Measurements from ENCODE around the gene EXD3. TPM values are rescaled to one million over a fixed set of nuclear protein-coding genes. Genes with fewer than 3 reads are reported as not detected.
A peak's percentile ranks its signal among the peaks of the same experiment; 100 is the strongest.
"Not testable (repeated sequence)": the region's sequence is repeated elsewhere in the genome, so short reads cannot be mapped to it uniquely, and the experiment has no call there.

The EXD3 gene
- total RNA-seq, 5 donors from 2014 or later (not counting 1 experiment from before 2014, with no cell fraction given) = 18.5 to 43.8 (median 38.0) TPM

DNA sequence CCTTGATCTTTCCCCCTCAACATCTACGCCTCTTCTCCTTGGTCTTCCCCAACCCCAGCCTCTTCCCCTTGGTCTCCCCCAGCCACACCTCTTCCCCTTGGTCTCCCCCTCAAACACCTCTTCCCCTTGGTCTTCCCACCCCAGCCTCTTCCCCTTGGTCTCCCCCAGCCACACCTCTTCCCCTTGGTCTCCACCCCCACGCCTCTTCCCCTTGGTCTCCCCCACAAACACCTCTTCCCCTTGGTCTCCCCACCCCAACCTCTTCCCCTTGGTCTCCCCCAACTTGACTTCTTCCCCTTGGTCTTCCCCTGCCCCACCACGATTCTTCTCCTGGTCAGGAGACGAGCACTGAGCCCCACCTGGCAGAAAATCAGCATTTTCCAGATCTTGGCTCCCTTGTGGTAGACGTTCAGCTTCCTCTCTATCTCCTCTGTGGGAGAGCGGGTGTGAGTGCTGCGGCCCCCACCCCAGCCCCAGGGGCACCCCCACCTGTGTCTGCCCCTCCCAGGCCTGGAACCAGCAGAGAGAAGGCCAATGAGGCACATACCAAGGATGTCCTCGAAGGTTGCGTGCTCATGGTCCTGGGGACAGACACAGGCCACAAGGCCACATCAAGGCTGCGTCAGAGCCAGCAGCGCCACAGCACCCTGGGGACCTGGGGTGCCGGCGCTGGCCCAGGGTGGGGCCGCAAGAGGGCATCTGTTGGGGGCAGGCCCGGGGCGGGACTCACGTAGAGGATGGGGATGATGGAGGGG is 29.2 kb upstream of the EXD3 start:
- POLR2A ChIA-PET = no interaction called here
- H3K4me3 Mint-ChIP-seq = peak overlapping the region in 1 of 3 donors; percentile 73
- Histone ChIP-seq H3K4me1 (ENCODE audit: control insufficient read depth in 1 of 2, extremely low read depth in 1 of 2, insufficient read depth in 2 of 2, low read length in 2 of 2) (peaks cover 29 to 77% of the 10 kb centered on the region in 2 experiments), H3K36me3 (ENCODE audit: control insufficient read depth in 2 of 2, extremely low read depth in 1 of 2, insufficient read depth in 1 of 2, low read length in 1 of 2) (peaks cover 8 to 16% of the 10 kb centered on the region in 2 donors), H3K9me3 (no peaks in the 10 kb centered on the region), H3K4me3 (ENCODE audit: control insufficient read depth in 1 of 2, extremely low read depth in 1 of 2, low read length in 1 of 2) (no peak overlapping the region), H3K27me3 (replicated peaks in 1 of 2; ENCODE audit: control insufficient read depth in 2 of 2, extremely low read depth in 1 of 2, insufficient read depth in 2 of 2, low read length in 1 of 2) (peaks cover 0 to 3% of the 10 kb centered on the region in 2 experiments), H3K27ac (ENCODE audit: low read length) (no peak overlapping the region)
- peak in 1 of 35 experiments; percentile 5 for DNase-seq
- peak overlapping the region in 1 of 2 donors; percentile 55 for H3K27ac Mint-ChIP-seq
- CTCF ChIA-PET = no interaction called here
- 69% methylated on average over 13 of the region's 17 CpGs for WGBS (ENCODE audit: insufficient coverage)
- no peaks in the 10 kb centered on the region for H3K27me3 Mint-ChIP-seq
- H3K9me3 Mint-ChIP-seq = no peaks in the 10 kb centered on the region
- no peak for ATAC-seq (replicated peaks in 1 of 4)
- H3K4me1 Mint-ChIP-seq = peaks cover 33 to 56% (median 38%) of the 10 kb centered on the region in 3 donors
- H3K36me3 Mint-ChIP-seq = no peaks in the 10 kb centered on the region

DNA sequence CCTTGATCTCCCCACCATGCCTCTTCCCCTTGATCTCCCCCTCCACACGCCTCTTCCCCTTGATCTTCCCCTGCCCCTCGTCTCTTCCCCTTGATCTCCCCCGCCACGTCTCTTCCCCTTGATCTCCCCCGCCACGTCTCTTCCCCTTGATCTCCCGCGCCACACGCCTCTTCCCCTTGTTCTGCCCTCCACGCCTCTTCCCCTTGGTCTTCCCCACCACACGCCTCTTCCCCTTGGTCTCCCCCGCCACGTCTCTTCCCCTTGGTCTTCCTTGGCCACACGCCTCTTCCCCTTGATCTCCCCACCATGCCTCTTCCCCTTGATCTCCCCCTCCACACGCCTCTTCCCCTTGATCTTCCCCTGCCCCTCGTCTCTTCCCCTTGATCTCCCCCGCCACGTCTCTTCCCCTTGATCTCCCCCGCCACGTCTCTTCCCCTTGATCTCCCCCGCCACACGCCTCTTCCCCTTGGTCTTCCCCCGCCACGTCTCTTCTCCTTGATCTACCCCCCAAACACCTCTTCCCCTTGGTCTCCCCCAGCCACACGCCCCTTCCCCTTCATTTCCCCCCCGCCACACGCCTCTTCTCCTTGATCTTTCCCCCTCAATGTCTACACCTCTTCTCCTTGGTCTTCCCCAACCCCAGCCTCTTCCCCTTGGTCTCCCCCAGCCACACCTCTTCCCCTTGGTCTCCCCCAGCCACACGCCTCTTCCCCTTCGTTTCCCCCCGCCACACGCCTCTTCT is 28.5 kb upstream of the EXD3 start:
- CTCF ChIA-PET = not testable (repeated sequence)

GRCh38 chr9:137450539-137451222 is 27.7 kb upstream of the EXD3 start:
- WGBS (ENCODE audit: insufficient coverage) = 0% methylated on average over 10 of the region's 24 CpGs
- Histone ChIP-seq H3K36me3 (ENCODE audit: control insufficient read depth in 2 of 2, extremely low read depth in 1 of 2, insufficient read depth in 1 of 2, low read length in 1 of 2) (peaks cover 5 to 12% of the 10 kb centered on the region in 2 donors), H3K4me1 (ENCODE audit: control insufficient read depth in 1 of 2, extremely low read depth in 1 of 2, insufficient read depth in 2 of 2, low read length in 2 of 2) (peaks cover 29 to 76% of the 10 kb centered on the region in 2 experiments), H3K27ac (ENCODE audit: low read length) (peak overlapping the region; percentile 54)
- H3K9me3 Mint-ChIP-seq; H3K27me3 ChIP-seq (replicated peaks in 1 of 2; ENCODE audit: control insufficient read depth in 2 of 2, extremely low read depth in 1 of 2, insufficient read depth in 2 of 2, low read length in 1 of 2); H3K27me3 Mint-ChIP-seq; POLR2A ChIA-PET; H3K27ac Mint-ChIP-seq; CTCF ChIA-PET; H3K36me3 Mint-ChIP-seq; H3K4me3 ChIP-seq (ENCODE audit: control insufficient read depth in 1 of 2, extremely low read depth in 1 of 2, low read length in 1 of 2); H3K9me3 ChIP-seq: not testable (repeated sequence)
- H3K4me1 Mint-ChIP-seq = peaks cover 25 to 57% (median 29%) of the 10 kb centered on the region in 3 donors
- ATAC-seq (replicated peaks in 1 of 4) = peak in 2 of 4 experiments; percentile 22 to 28
- H3K4me3 Mint-ChIP-seq = peak overlapping the region in 1 of 3 donors; percentile 73
- peak in 32 of 35 experiments; percentile 36 to 80 (median 59) for DNase-seq

More for the DNA sequence above, 28.5 kb upstream of the EXD3 start:
- Histone ChIP-seq H3K36me3 (ENCODE audit: control insufficient read depth in 2 of 2, extremely low read depth in 1 of 2, insufficient read depth in 1 of 2, low read length in 1 of 2) (peaks cover 5 to 16% of the 10 kb centered on the region in 2 donors), H3K4me1 (ENCODE audit: control insufficient read depth in 1 of 2, extremely low read depth in 1 of 2, insufficient read depth in 2 of 2, low read length in 2 of 2) (peaks cover 29 to 73% of the 10 kb centered on the region in 2 experiments)
- H3K27ac ChIP-seq (ENCODE audit: low read length); H3K27me3 Mint-ChIP-seq; POLR2A ChIA-PET; H3K9me3 Mint-ChIP-seq; H3K9me3 ChIP-seq; H3K4me3 ChIP-seq (ENCODE audit: control insufficient read depth in 1 of 2, extremely low read depth in 1 of 2, low read length in 1 of 2); H3K36me3 Mint-ChIP-seq; H3K27ac Mint-ChIP-seq; H3K27me3 ChIP-seq (replicated peaks in 1 of 2; ENCODE audit: control insufficient read depth in 2 of 2, extremely low read depth in 1 of 2, insufficient read depth in 2 of 2, low read length in 1 of 2): not testable (repeated sequence)
- WGBS (ENCODE audit: insufficient coverage) = 9% methylated on average over 9 of the region's 31 CpGs
- DNase-seq (peak in 1 of 35 experiments; percentile 50), ATAC-seq (replicated peaks in 1 of 4) (peak in 1 of 4 experiments; percentile 10)
- peaks cover 26 to 56% (median 34%) of the 10 kb centered on the region in 3 donors for H3K4me1 Mint-ChIP-seq
- H3K4me3 Mint-ChIP-seq = peak overlapping the region in 1 of 3 donors; percentile 73

DNA sequence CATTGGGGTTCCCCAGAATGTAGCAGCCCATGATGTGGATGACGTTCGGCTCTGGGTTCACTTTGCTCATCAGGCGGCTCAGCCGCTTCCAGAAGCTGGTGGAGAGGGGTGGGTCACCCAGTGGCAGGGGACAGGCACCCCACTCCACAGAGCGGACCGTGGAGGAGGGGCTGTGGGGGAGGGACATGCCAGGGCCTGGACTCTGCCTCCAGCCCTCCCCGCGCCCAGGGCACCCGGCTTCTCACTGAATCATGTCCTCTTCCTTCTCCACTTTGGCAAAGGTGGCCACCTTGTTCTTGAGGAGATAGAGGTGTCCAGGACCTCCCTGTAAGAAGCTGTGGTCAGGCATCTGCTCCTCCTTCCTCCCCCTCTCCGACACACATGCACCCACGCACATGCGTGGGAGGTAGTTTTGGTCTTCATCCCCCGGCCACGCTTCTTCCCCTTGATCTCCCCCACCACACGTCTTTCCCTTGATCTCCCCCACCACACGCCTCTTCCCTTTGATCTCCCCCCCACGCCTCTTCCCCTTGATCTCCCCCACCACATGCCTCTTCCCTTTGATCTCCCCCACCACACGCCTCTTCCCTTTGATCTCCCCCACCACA is 27.1 kb upstream of the EXD3 start:
- Histone ChIP-seq H3K4me3 (ENCODE audit: control insufficient read depth in 1 of 2, extremely low read depth in 1 of 2, low read length in 1 of 2) (no peak overlapping the region), H3K36me3 (ENCODE audit: control insufficient read depth in 2 of 2, extremely low read depth in 1 of 2, insufficient read depth in 1 of 2, low read length in 1 of 2) (peaks cover 5 to 10% of the 10 kb centered on the region in 2 donors), H3K9me3 (no peaks in the 10 kb centered on the region), H3K27me3 (replicated peaks in 1 of 2; ENCODE audit: control insufficient read depth in 2 of 2, extremely low read depth in 1 of 2, insufficient read depth in 2 of 2, low read length in 1 of 2) (peaks cover 0 to 11% of the 10 kb centered on the region in 2 experiments), H3K4me1 (ENCODE audit: control insufficient read depth in 1 of 2, extremely low read depth in 1 of 2, insufficient read depth in 2 of 2, low read length in 2 of 2) (peaks cover 25 to 76% of the 10 kb centered on the region in 2 experiments), H3K27ac (ENCODE audit: low read length) (peak overlapping the region; percentile 54)
- Mint-ChIP-seq H3K36me3 (no peaks in the 10 kb centered on the region), H3K4me3 (peak overlapping the region in 1 of 3 donors; percentile 73), H3K27me3 (no peaks in the 10 kb centered on the region), H3K9me3 (no peaks in the 10 kb centered on the region), H3K4me1 (peaks cover 30 to 57% (median 34%) of the 10 kb centered on the region in 3 donors), H3K27ac (peak overlapping the region; percentile 27 to 55)
- ATAC-seq (replicated peaks in 1 of 4) = peak in 2 of 4 experiments; percentile 7 to 28
- ChIA-PET CTCF (no interaction called here), POLR2A (no interaction called here)
- WGBS (ENCODE audit: insufficient coverage) = 29% methylated on average over 7 of the region's 18 CpGs
- peak in 29 of 35 experiments; percentile 35 to 79 (median 54) for DNase-seq

DNA sequence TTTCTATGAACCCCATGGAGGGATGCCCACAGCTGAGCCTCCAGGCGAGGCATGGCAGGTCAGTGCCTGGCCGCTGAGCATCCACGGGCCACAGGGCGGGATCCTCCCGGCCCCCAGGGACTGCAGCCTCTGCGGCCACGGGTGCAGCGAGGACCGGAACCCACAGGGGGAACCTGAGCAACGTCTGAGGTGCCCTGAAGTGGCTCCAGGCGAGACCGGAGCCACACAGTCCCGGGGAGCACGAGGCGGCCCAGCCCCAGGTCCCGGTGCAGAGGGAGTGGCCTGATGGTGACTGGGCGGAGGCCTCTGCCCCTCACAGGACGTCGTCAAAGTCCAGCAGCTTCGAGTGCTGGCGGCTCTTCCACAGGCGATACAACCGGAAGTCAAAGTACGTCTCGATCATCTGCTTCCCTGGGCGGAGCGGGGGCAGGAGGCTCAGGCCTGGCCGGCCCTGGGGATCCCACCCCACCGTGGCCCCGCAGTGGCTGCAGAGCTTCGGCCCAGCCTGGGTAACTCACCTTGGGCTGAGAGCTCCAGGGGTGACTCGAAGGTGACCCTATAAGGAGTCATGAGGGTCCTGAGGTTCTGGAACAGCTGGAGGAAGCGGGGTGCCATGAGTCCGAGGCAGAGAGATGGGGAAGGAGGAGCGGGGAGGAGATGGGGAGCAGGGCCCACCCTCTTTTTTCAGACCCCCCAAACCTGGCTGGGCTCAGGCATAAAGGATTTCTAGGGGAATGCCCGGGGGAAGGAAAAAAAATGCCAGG is 26.3 kb upstream of the EXD3 start:
- POLR2A ChIA-PET = no interaction called here
- DNase-seq (no peak), ATAC-seq (replicated peaks in 1 of 4) (peak in 1 of 4 experiments; percentile 29)
- Mint-ChIP-seq H3K4me1 (peaks cover 26 to 52% (median 39%) of the 10 kb centered on the region in 3 donors), H3K27ac (peak overlapping the region in 1 of 2 donors; percentile 48), H3K4me3 (peak overlapping the region in 1 of 3 donors; percentile 17), H3K27me3 (no peaks in the 10 kb centered on the region), H3K36me3 (no peaks in the 10 kb centered on the region), H3K9me3 (no peaks in the 10 kb centered on the region)
- Histone ChIP-seq H3K9me3 (no peaks in the 10 kb centered on the region), H3K36me3 (ENCODE audit: control insufficient read depth in 2 of 2, extremely low read depth in 1 of 2, insufficient read depth in 1 of 2, low read length in 1 of 2) (peaks cover 5 to 6% of the 10 kb centered on the region in 2 donors), H3K27ac (ENCODE audit: low read length) (no peak overlapping the region), H3K27me3 (replicated peaks in 1 of 2; ENCODE audit: control insufficient read depth in 2 of 2, extremely low read depth in 1 of 2, insufficient read depth in 2 of 2, low read length in 1 of 2) (peaks cover 0 to 13% of the 10 kb centered on the region in 2 experiments), H3K4me1 (ENCODE audit: control insufficient read depth in 1 of 2, extremely low read depth in 1 of 2, insufficient read depth in 2 of 2, low read length in 2 of 2) (peaks cover 23 to 73% of the 10 kb centered on the region in 2 experiments), H3K4me3 (ENCODE audit: control insufficient read depth in 1 of 2, extremely low read depth in 1 of 2, low read length in 1 of 2) (no peak overlapping the region)
- CTCF ChIA-PET = no interaction called here
- WGBS (ENCODE audit: insufficient coverage) = 90% methylated on average over 32 of the region's 36 CpGs
